Measurements from ENCODE around the gene SEMA4B.

SEMA4B gene

DNA sequence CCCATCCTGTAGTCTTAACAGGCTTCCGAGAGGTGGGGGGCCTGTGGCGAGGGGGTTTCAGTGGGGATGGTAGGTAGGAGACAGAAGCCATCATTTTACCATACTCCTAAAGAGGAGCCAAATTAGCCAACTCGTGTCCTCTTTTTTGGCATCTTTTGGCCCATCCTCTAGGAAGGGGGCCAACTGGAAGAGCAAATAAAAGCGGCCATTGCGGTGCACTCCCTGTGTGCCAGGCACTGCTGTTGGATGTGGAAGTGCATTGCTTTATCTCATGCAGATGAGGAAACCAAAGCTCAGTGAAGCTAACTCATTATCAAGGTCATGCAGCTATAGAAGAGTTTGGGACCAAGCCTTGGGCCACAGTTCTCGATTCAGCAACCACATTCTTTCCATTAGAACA is 6.1 kb downstream of the SEMA4B start:
- Histone ChIP-seq H3K27ac (replicated peaks) (no peak overlapping the region), H3K27me3 (ENCODE audit: insufficient read depth, poor library complexity, severe bottlenecking) (no peaks in the 10 kb centered on the region), H3K4me3 (replicated peaks; ENCODE audit: insufficient read depth, low read length) (no peak overlapping the region)
- DNase-seq (ENCODE audit: low read depth in 1 of 2, low spot score in 1 of 2): no peak
- TF ChIP-seq, protein P1, sequence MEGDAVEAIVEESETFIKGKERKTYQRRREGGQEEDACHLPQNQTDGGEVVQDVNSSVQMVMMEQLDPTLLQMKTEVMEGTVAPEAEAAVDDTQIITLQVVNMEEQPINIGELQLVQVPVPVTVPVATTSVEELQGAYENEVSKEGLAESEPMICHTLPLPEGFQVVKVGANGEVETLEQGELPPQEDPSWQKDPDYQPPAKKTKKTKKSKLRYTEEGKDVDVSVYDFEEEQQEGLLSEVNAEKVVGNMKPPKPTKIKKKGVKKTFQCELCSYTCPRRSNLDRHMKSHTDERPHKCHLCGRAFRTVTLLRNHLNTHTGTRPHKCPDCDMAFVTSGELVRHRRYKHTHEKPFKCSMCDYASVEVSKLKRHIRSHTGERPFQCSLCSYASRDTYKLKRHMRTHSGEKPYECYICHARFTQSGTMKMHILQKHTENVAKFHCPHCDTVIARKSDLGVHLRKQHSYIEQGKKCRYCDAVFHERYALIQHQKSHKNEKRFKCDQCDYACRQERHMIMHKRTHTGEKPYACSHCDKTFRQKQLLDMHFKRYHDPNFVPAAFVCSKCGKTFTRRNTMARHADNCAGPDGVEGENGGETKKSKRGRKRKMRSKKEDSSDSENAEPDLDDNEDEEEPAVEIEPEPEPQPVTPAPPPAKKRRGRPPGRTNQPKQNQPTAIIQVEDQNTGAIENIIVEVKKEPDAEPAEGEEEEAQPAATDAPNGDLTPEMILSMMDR (IDR thresholded peaks at IDR 0.05; ENCODE audit: insufficient read depth, low read length): no peak
- TF ChIP-seq SPI1 (IDR thresholded peaks at IDR 0.05; ENCODE audit: borderline replicate concordance, low read depth) (no peak), GABPA (IDR thresholded peaks at IDR 0.05; ENCODE audit: low read depth) (no peak), POLR2AphosphoS5 (IDR thresholded peaks at IDR 0.05; ENCODE audit: low read depth) (no peak)
- TF ChIP-seq, protein P2, sequence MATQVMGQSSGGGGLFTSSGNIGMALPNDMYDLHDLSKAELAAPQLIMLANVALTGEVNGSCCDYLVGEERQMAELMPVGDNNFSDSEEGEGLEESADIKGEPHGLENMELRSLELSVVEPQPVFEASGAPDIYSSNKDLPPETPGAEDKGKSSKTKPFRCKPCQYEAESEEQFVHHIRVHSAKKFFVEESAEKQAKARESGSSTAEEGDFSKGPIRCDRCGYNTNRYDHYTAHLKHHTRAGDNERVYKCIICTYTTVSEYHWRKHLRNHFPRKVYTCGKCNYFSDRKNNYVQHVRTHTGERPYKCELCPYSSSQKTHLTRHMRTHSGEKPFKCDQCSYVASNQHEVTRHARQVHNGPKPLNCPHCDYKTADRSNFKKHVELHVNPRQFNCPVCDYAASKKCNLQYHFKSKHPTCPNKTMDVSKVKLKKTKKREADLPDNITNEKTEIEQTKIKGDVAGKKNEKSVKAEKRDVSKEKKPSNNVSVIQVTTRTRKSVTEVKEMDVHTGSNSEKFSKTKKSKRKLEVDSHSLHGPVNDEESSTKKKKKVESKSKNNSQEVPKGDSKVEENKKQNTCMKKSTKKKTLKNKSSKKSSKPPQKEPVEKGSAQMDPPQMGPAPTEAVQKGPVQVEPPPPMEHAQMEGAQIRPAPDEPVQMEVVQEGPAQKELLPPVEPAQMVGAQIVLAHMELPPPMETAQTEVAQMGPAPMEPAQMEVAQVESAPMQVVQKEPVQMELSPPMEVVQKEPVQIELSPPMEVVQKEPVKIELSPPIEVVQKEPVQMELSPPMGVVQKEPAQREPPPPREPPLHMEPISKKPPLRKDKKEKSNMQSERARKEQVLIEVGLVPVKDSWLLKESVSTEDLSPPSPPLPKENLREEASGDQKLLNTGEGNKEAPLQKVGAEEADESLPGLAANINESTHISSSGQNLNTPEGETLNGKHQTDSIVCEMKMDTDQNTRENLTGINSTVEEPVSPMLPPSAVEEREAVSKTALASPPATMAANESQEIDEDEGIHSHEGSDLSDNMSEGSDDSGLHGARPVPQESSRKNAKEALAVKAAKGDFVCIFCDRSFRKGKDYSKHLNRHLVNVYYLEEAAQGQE (IDR thresholded peaks at IDR 0.05; ENCODE audit: insufficient replicate concordance, low read depth): no peak

DNA sequence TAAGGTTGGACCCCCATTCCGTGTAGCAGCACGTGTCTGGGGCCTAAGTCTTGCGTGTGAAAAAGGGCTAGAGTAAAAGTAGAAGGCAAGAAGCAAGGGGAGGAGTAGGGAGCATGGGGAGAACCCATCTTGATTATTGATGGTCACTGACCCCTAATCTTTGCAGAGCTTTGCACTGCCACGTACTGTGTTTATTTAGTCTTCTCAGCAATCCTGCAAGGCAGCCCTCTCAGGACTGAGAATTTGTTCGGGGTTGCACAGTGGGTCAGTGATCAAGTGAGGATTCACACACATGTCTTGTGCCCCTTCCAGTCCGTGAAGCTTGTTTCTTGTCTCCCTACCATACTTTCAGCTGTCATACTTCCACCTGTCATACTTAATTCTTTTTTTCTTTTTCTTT is 7.2 kb downstream of the SEMA4B start:
- H3K27ac ChIP-seq (replicated peaks): no peak overlapping the region
- no peaks in the 10 kb centered on the region for H3K27me3 ChIP-seq (ENCODE audit: insufficient read depth, poor library complexity, severe bottlenecking)
- no peak for DNase-seq (ENCODE audit: low read depth in 1 of 2, low spot score in 1 of 2)
- TF ChIP-seq POLR2AphosphoS5 (IDR thresholded peaks at IDR 0.05; ENCODE audit: low read depth): no peak
- TF ChIP-seq, protein P2 (IDR thresholded peaks at IDR 0.05; ENCODE audit: insufficient replicate concordance, low read depth): no peak
- TF ChIP-seq SPI1 (IDR thresholded peaks at IDR 0.05; ENCODE audit: borderline replicate concordance, low read depth): no peak
- TF ChIP-seq, protein P1 (IDR thresholded peaks at IDR 0.05; ENCODE audit: insufficient read depth, low read length): no peak
- no peak for TF ChIP-seq GABPA (IDR thresholded peaks at IDR 0.05; ENCODE audit: low read depth)
- no peak overlapping the region for H3K4me3 ChIP-seq (replicated peaks; ENCODE audit: insufficient read depth, low read length)

DNA sequence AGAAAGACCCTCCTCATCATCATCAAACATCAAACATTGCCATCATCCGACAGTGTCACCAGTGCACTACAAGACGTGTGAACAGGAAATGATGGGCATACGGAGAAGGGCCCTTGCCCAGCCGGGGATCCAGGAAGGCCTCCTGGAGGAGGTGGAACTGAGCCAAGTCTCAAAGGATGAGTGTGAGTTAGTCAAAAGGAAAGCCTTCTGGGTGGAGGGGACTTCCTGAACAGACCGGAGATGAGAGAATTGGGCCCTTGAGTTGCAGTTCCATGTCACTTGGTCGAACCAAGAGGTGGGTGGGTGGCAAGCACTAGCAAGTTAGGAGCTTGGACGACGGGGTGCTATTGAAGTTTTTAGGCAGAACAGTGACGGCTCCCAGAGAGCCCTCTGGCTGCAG is 8.5 kb downstream of the SEMA4B start:
- H3K4me3 ChIP-seq (replicated peaks; ENCODE audit: insufficient read depth, low read length): no peak overlapping the region
- TF ChIP-seq GABPA (IDR thresholded peaks at IDR 0.05; ENCODE audit: low read depth): no peak
- TF ChIP-seq, protein P1 (IDR thresholded peaks at IDR 0.05; ENCODE audit: insufficient read depth, low read length): no peak
- no peak for TF ChIP-seq SPI1 (IDR thresholded peaks at IDR 0.05; ENCODE audit: borderline replicate concordance, low read depth)
- no peak for TF ChIP-seq POLR2AphosphoS5 (IDR thresholded peaks at IDR 0.05; ENCODE audit: low read depth)
- TF ChIP-seq, protein P2 (IDR thresholded peaks at IDR 0.05; ENCODE audit: insufficient replicate concordance, low read depth): no peak
- DNase-seq (ENCODE audit: low read depth in 1 of 2, low spot score in 1 of 2): no peak
- H3K27me3 ChIP-seq (ENCODE audit: insufficient read depth, poor library complexity, severe bottlenecking): no peaks in the 10 kb centered on the region
- H3K27ac ChIP-seq (replicated peaks): no peak overlapping the region

Measured in HL-60 (cell line).